ENCODE results near the gene DCC.
"Not testable (repeated sequence)": the region's sequence is repeated elsewhere in the genome, so short reads cannot be mapped to it uniquely, and the experiment has no call there.

The DCC gene

DNA sequence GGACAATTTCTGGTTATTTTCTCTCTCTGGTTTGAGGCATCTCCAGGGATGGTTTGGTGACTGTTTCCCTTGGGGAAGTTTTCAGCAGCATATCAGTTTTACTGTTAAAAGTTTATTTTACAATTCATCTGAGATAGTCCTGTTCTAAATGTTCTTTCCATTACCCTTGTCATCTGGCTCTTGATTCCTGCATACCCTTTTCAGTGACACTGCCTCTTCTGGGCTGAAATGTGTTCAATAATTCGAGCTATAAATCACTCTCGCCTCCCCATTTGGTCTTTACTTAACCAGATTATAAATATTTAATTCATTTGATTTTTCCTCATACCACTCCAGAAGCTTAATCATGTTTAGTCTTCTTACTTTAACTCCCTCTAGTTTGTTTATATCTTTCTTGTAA, 9.5 kb downstream of the DCC start:
- H2AFZ ChIP-seq (ENCODE audit: low read length), result no peak overlapping the region

GRCh38 chr18:52352920-52353319, 12.9 kb downstream of the DCC start:
- H4K20me1 ChIP-seq (ENCODE audit: insufficient read depth, low read length, poor library complexity, severe bottlenecking), result no peaks in the 10 kb centered on the region
- H3K9ac ChIP-seq (ENCODE audit: low read depth, low read length, poor library complexity, severe bottlenecking), result no peak overlapping the region
- H3K27me3 ChIP-seq (ENCODE audit: insufficient read depth, low read length, poor library complexity, severe bottlenecking), result no peaks in the 10 kb centered on the region
- H3K9me3 ChIP-seq (ENCODE audit: insufficient read depth, low read depth, low read length), result no peaks in the 10 kb centered on the region
- no peaks in the 10 kb centered on the region for H3K36me3 ChIP-seq (ENCODE audit: insufficient read depth, low read length)
- no peaks in the 10 kb centered on the region for H3K9me2 ChIP-seq (replicated peaks; ENCODE audit: low read depth, low read length)
- H3K4me2 ChIP-seq (ENCODE audit: low read depth, low read length, poor library complexity, severe bottlenecking), result no peak overlapping the region
- no peak for TF ChIP-seq EZH2phosphoT487 (IDR thresholded peaks at IDR 0.05; ENCODE audit: borderline replicate concordance)
- H2AFZ ChIP-seq (ENCODE audit: low read length), result no peak overlapping the region
- H3K4me3 ChIP-seq (ENCODE audit: low read length, poor library complexity, severe bottlenecking), result no peak overlapping the region
- H3F3A ChIP-seq (ENCODE audit: low read depth), result no peaks in the 10 kb centered on the region
- no peaks in the 10 kb centered on the region for H3K79me2 ChIP-seq (ENCODE audit: insufficient read depth, low read length)
- H3K4me1 ChIP-seq (ENCODE audit: insufficient read depth, low read length, poor library complexity, severe bottlenecking), result no peaks in the 10 kb centered on the region

More for the DNA sequence above, 9.5 kb downstream of the DCC start:
- no peaks in the 10 kb centered on the region for H3K9me2 ChIP-seq (replicated peaks; ENCODE audit: low read depth, low read length)
- H3K27me3 ChIP-seq (ENCODE audit: insufficient read depth, low read length, poor library complexity, severe bottlenecking), result no peaks in the 10 kb centered on the region
- no peaks in the 10 kb centered on the region for H3F3A ChIP-seq (ENCODE audit: low read depth)
- TF ChIP-seq, protein P1, sequence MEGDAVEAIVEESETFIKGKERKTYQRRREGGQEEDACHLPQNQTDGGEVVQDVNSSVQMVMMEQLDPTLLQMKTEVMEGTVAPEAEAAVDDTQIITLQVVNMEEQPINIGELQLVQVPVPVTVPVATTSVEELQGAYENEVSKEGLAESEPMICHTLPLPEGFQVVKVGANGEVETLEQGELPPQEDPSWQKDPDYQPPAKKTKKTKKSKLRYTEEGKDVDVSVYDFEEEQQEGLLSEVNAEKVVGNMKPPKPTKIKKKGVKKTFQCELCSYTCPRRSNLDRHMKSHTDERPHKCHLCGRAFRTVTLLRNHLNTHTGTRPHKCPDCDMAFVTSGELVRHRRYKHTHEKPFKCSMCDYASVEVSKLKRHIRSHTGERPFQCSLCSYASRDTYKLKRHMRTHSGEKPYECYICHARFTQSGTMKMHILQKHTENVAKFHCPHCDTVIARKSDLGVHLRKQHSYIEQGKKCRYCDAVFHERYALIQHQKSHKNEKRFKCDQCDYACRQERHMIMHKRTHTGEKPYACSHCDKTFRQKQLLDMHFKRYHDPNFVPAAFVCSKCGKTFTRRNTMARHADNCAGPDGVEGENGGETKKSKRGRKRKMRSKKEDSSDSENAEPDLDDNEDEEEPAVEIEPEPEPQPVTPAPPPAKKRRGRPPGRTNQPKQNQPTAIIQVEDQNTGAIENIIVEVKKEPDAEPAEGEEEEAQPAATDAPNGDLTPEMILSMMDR (conservative IDR thresholded peaks at IDR 0.05; ENCODE audit: low read length), result no peak
- no peak for TF ChIP-seq EZH2phosphoT487 (IDR thresholded peaks at IDR 0.05; ENCODE audit: borderline replicate concordance)
- no peak overlapping the region for H3K4me2 ChIP-seq (ENCODE audit: low read depth, low read length, poor library complexity, severe bottlenecking)
- H3K4me1 ChIP-seq (ENCODE audit: insufficient read depth, low read length, poor library complexity, severe bottlenecking), result no peaks in the 10 kb centered on the region
- H3K36me3 ChIP-seq (ENCODE audit: insufficient read depth, low read length), result no peaks in the 10 kb centered on the region
- no peaks in the 10 kb centered on the region for H4K20me1 ChIP-seq (ENCODE audit: insufficient read depth, low read length, poor library complexity, severe bottlenecking)
- no peaks in the 10 kb centered on the region for H3K79me2 ChIP-seq (ENCODE audit: insufficient read depth, low read length)
- H3K9ac ChIP-seq (ENCODE audit: low read depth, low read length, poor library complexity, severe bottlenecking), result no peak overlapping the region
- H3K9me3 ChIP-seq (ENCODE audit: insufficient read depth, low read depth, low read length), result no peaks in the 10 kb centered on the region
- no peak overlapping the region for H3K4me3 ChIP-seq (ENCODE audit: low read length, poor library complexity, severe bottlenecking)

- Histone ChIP-seq H4K20me1 (ENCODE audit: insufficient read depth, low read length, poor library complexity, severe bottlenecking) (no peaks in the 10 kb centered on the region), H2AFZ (ENCODE audit: low read length) (no peak overlapping the region), H3K27me3 (ENCODE audit: insufficient read depth, low read length, poor library complexity, severe bottlenecking) (no peaks in the 10 kb centered on the region), H3K4me2 (ENCODE audit: low read depth, low read length, poor library complexity, severe bottlenecking) (no peak overlapping the region), H3K4me3 (ENCODE audit: low read length, poor library complexity, severe bottlenecking) (no peak overlapping the region), H3K9me2 (replicated peaks; ENCODE audit: low read depth, low read length) (no peaks in the 10 kb centered on the region), H3K9ac (ENCODE audit: low read depth, low read length, poor library complexity, severe bottlenecking) (no peak overlapping the region), H3K4me1 (ENCODE audit: insufficient read depth, low read length, poor library complexity, severe bottlenecking) (no peaks in the 10 kb centered on the region), H3K79me2 (ENCODE audit: insufficient read depth, low read length) (no peaks in the 10 kb centered on the region), H3K9me3 (ENCODE audit: insufficient read depth, low read depth, low read length) (no peaks in the 10 kb centered on the region), H3F3A (ENCODE audit: low read depth) (no peaks in the 10 kb centered on the region), H3K36me3 (ENCODE audit: insufficient read depth, low read length) (no peaks in the 10 kb centered on the region)
- TF ChIP-seq, protein P1 (conservative IDR thresholded peaks at IDR 0.05; ENCODE audit: low read length), result no peak
- TF ChIP-seq EZH2phosphoT487 (IDR thresholded peaks at IDR 0.05; ENCODE audit: borderline replicate concordance), result no peak
Measured at GRCh38 chr18:52353589-52353988, 13.6 kb downstream of the DCC start.

- Histone ChIP-seq H3K4me1 (ENCODE audit: insufficient read depth, low read length, poor library complexity, severe bottlenecking) (no peaks in the 10 kb centered on the region), H3K79me2 (ENCODE audit: insufficient read depth, low read length) (no peaks in the 10 kb centered on the region)
Measured at GRCh38 chr18:52363861-52364260, 23.9 kb downstream of the DCC start.

DNA sequence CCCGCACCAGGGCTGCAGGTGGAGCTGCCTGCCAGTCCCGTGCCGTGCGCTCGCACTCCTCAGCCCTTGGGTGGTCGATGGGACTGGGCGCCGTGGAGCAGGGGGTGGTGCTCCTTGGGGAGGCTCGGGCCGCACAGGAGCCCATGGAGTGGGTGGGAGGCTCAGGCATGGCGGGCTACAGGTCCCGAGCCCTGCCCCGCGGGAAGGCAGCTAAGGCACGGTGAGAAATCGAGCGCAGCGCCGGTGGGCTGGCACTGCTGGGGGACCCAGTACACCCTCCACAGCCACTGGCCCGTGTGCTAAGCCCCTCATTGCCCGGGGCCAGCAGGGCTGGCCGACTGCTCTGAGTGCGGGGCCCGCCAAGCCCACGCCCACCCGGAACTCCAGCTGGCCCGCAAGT, 26.9 kb downstream of the DCC start:
- not testable (repeated sequence) for H3K79me2 ChIP-seq (ENCODE audit: insufficient read depth, low read length); H3K9ac ChIP-seq (ENCODE audit: low read depth, low read length, poor library complexity, severe bottlenecking); H3K9me2 ChIP-seq (replicated peaks; ENCODE audit: low read depth, low read length); H3F3A ChIP-seq (ENCODE audit: low read depth); H3K4me2 ChIP-seq (ENCODE audit: low read depth, low read length, poor library complexity, severe bottlenecking); H3K4me3 ChIP-seq (ENCODE audit: low read length, poor library complexity, severe bottlenecking); H4K20me1 ChIP-seq (ENCODE audit: insufficient read depth, low read length, poor library complexity, severe bottlenecking); H2AFZ ChIP-seq (ENCODE audit: low read length); H3K4me1 ChIP-seq (ENCODE audit: insufficient read depth, low read length, poor library complexity, severe bottlenecking); H3K36me3 ChIP-seq (ENCODE audit: insufficient read depth, low read length); H3K27me3 ChIP-seq (ENCODE audit: insufficient read depth, low read length, poor library complexity, severe bottlenecking); H3K9me3 ChIP-seq (ENCODE audit: insufficient read depth, low read depth, low read length)

More at GRCh38 chr18:52363861-52364260, 23.9 kb downstream of the DCC start:
- no peaks in the 10 kb centered on the region for H3F3A ChIP-seq (ENCODE audit: low read depth)
- no peaks in the 10 kb centered on the region for H4K20me1 ChIP-seq (ENCODE audit: insufficient read depth, low read length, poor library complexity, severe bottlenecking)
- no peak for TF ChIP-seq EZH2phosphoT487 (IDR thresholded peaks at IDR 0.05; ENCODE audit: borderline replicate concordance)
- TF ChIP-seq, protein P1 (conservative IDR thresholded peaks at IDR 0.05; ENCODE audit: low read length), result no peak
- H2AFZ ChIP-seq (ENCODE audit: low read length), result no peak overlapping the region
- no peak overlapping the region for H3K4me3 ChIP-seq (ENCODE audit: low read length, poor library complexity, severe bottlenecking)
- H3K9ac ChIP-seq (ENCODE audit: low read depth, low read length, poor library complexity, severe bottlenecking), result no peak overlapping the region
- no peaks in the 10 kb centered on the region for H3K36me3 ChIP-seq (ENCODE audit: insufficient read depth, low read length)
- no peaks in the 10 kb centered on the region for H3K27me3 ChIP-seq (ENCODE audit: insufficient read depth, low read length, poor library complexity, severe bottlenecking)
- no peak overlapping the region for H3K4me2 ChIP-seq (ENCODE audit: low read depth, low read length, poor library complexity, severe bottlenecking)
- no peaks in the 10 kb centered on the region for H3K9me3 ChIP-seq (ENCODE audit: insufficient read depth, low read depth, low read length)
- H3K9me2 ChIP-seq (replicated peaks; ENCODE audit: low read depth, low read length), result no peaks in the 10 kb centered on the region

Measured in Loucy (cell line).